Thoracic aorta (tissue), 2 donors: ENCODE data around the gene RSPO3. TPM values are rescaled to one million over a fixed set of nuclear protein-coding genes. Genes with fewer than 3 reads are reported as not detected.

Experiments used
- ATAC-seq: fragments of 150-250 bp; one replicate; pipeline ENCODE4 v1.8.0; 2017; ENCODE audit warnings: low read depth; ENCODE audit not compliant: insufficient number of reproducible peaks, low FRiP score
- DNase-seq: peaks from one replicate; pipeline ENCODE4 v3.0.0-alpha.2; 2020; ENCODE audit warnings: low spot score
- H3K27ac ChIP-seq, 2 donors: fragments of 200-600 bp; sonication (generic); 1 replicate in 1 of 2; 2 replicates in 1 of 2; pipeline ENCODE4 v1.5.1; 2016; ENCODE audit warnings: mild to moderate bottlenecking in 2 of 2, moderate library complexity in 2 of 2
- H3K27me3 ChIP-seq: fragments of 200-600 bp; sonication (generic); replicated peaks from 2 replicates; pipeline ENCODE4 v1.6.0; 2016; ENCODE audit warnings: mild to moderate bottlenecking; ENCODE audit not compliant: insufficient read depth
- H3K36me3 ChIP-seq: fragments of 200-600 bp; sonication (generic); one replicate; pipeline ENCODE4 v1.5.1; 2016
- H3K4me1 ChIP-seq, 2 donors: fragments of 200-600 bp; sonication (generic); 1 replicate in 1 of 2; 2 replicates in 1 of 2; pipeline versions ENCODE4 v1.5.1 to v1.6.0; 2016; ENCODE audit warnings: low read depth in 2 of 2, mild to moderate bottlenecking in 1 of 2; ENCODE audit not compliant: control insufficient read depth in 1 of 2
- H3K4me3 ChIP-seq: fragments of 200-600 bp; sonication (generic); 2 replicates; pipeline ENCODE4 v1.5.1; 2016; ENCODE audit warnings: mild to moderate bottlenecking
- H3K9me3 ChIP-seq: fragments of 200-600 bp; sonication (generic); 2 replicates; pipeline ENCODE4 v1.5.1; 2016
- total RNA-seq, 2 donors: library from RNA; depleted of rRNA; stranded (reverse); fragments of >200 nt; gene quantifications; one replicate each; pipeline versions ENCODE4 v1.1.0 to v1.2.3, GENCODE V29; 2016
- TF ChIP-seq, protein P1 (sequence below): fragments of 200-600 bp; sonication (generic); IDR thresholded peaks from one replicate; pipeline ENCODE4 v1.5.1; 2019; ENCODE audit warnings: antibody characterized with exemption

Gene RSPO3
- total RNA-seq, 2 donors from 2014 or later = 1.1 to 2.3 TPM

- TF ChIP-seq, protein P1, sequence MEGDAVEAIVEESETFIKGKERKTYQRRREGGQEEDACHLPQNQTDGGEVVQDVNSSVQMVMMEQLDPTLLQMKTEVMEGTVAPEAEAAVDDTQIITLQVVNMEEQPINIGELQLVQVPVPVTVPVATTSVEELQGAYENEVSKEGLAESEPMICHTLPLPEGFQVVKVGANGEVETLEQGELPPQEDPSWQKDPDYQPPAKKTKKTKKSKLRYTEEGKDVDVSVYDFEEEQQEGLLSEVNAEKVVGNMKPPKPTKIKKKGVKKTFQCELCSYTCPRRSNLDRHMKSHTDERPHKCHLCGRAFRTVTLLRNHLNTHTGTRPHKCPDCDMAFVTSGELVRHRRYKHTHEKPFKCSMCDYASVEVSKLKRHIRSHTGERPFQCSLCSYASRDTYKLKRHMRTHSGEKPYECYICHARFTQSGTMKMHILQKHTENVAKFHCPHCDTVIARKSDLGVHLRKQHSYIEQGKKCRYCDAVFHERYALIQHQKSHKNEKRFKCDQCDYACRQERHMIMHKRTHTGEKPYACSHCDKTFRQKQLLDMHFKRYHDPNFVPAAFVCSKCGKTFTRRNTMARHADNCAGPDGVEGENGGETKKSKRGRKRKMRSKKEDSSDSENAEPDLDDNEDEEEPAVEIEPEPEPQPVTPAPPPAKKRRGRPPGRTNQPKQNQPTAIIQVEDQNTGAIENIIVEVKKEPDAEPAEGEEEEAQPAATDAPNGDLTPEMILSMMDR = no peak
- H3K36me3 ChIP-seq = no peaks in the 10 kb centered on the region
- H3K27ac ChIP-seq = no peak overlapping the region
- ATAC-seq (no peak), DNase-seq (no peak)
- H3K9me3 ChIP-seq = no peaks in the 10 kb centered on the region
- H3K4me3 ChIP-seq = no peak overlapping the region
- H3K27me3 ChIP-seq = no peaks in the 10 kb centered on the region
- H3K4me1 ChIP-seq = no peaks in the 10 kb centered on the region
Measured at GRCh38 chr6:127164036-127164435, 45.6 kb downstream of the RSPO3 start.

DNA sequence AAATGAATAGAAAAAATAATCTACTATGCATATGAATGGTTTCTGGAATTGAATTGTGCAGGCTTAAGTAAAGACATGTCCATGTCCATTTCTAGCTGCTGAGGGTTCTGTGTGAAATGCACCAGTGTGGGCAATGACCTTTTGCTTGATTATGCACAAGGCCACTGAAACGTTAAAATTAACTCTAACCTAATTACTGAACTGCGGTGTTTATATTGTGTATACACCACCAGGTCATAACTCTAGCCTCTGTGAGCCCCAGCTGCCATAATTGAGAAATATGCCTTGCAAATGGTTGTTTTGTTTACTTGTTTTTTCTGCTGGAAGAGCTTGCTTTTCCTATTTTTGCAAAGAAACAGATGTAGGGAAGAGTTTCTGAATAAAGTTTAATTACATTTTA lies 46.1 kb downstream of the RSPO3 start:
- no peaks in the 10 kb centered on the region for H3K9me3 ChIP-seq
- H3K36me3 ChIP-seq = no peaks in the 10 kb centered on the region
- no peak overlapping the region for H3K27ac ChIP-seq
- TF ChIP-seq, protein P1 = no peak
- H3K4me3 ChIP-seq = no peak overlapping the region
- no peaks in the 10 kb centered on the region for H3K27me3 ChIP-seq
- ATAC-seq (no peak), DNase-seq (no peak)
- H3K4me1 ChIP-seq = no peaks in the 10 kb centered on the region

DNA sequence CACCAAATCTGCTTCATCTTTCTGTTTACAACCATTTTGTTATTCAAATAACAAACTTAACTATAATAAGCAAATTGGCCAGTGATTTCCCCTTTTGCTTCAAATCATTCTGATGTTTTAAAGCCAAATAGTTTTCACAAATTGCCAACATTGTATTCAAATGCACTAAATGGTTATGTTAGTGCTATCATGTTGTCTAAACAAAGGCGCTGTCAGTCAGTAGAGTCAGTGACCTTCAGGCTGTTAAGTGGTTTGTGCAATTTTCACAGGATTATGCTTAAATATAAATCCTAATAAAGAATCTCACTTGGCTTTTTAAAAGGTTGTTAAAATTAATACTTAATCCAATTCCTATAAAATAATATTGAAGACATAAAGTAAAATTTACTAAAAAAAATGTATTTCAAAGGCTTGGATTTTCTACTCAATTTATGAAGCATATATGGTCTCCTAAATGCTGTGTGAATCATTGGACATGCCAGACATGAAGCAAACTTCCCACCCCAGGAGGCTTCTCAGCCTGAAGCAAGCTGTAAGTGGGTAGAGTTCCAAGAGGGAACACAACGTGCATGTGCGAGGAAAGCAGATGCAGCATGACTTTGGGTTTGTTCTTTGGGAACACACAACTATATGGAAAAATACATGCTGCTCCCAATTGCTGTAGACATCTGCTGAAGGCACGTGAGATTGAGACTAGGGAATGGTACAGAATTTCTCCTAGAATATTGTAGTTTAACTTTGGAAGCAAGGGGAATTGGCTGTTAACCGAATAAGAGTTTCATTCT lies 54.9 kb downstream of the RSPO3 start:
- DNase-seq (no peak), ATAC-seq (no peak)
- Histone ChIP-seq H3K27ac (no peak overlapping the region), H3K4me3 (no peak overlapping the region), H3K36me3 (no peaks in the 10 kb centered on the region), H3K9me3 (no peaks in the 10 kb centered on the region), H3K27me3 (no peaks in the 10 kb centered on the region), H3K4me1 (no peaks in the 10 kb centered on the region)
- TF ChIP-seq, protein P1 = no peak

DNA sequence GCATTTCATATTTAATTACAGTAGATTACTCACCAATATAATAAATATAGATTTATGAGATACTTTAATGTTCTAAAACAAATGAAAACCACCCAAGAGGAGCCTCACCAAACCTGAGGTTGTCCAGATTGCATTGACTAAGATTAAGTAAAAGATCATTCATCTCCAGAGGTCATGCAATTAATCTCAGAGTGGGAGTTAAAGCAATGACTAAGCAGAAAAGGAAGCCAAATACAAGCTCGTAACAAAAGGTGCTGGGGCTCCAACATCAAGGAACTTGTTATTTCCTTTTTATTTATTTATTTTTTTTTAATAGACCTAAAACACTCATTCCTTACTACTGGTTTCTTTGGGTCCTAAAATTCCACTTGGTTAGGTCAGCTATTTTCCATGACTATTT lies 57.7 kb downstream of the RSPO3 start:
- H3K4me3 ChIP-seq = no peak overlapping the region
- H3K9me3 ChIP-seq = no peaks in the 10 kb centered on the region
- no peaks in the 10 kb centered on the region for H3K27me3 ChIP-seq
- ATAC-seq (no peak), DNase-seq (no peak)
- no peaks in the 10 kb centered on the region for H3K4me1 ChIP-seq
- no peak overlapping the region for H3K27ac ChIP-seq
- TF ChIP-seq, protein P1 = no peak
- no peaks in the 10 kb centered on the region for H3K36me3 ChIP-seq

DNA sequence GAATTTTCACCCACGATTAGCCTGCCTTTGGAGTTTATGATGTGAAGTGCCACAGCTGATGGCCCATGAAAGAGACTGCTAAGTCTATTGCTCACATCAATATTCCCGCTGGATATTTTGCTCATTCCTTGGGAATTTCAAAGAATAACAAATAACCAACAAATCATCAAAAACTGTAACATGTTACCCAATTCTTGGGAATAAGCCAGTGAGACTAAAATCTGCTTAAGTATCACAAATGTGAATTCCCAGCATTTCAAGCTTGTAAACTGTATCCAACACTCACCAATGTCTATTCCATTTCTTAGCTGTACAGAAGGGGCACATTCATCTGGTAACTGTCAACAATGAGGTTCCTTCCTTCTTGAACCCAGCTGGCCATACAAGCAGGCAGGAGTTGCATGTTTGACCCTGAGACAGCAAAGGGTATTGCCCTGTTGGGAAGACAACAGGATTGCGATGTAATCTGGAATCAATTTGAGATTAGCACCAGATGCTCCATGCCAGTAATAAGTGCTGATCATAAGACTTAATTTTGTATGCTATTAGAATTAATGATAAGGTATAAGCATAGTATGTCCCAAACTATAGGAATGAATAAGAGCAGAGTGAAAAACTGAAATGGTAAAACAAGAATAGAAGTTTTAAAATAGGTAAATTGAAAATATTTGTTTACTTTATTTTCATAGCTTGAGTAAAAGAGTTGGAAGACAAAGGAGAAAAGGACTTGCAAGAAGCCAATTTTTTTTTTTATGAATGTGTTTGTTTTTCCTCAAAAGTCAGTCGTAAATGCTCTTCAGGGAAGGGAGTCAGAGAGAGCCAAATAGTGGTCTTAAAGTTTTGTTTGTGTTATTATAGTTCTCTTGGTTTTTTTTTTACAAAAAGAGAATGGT lies 58.8 kb downstream of the RSPO3 start:
- Histone ChIP-seq H3K36me3 (no peaks in the 10 kb centered on the region), H3K27me3 (no peaks in the 10 kb centered on the region), H3K4me3 (no peak overlapping the region), H3K4me1 (no peaks in the 10 kb centered on the region), H3K27ac (no peak overlapping the region), H3K9me3 (no peaks in the 10 kb centered on the region)
- ATAC-seq (no peak), DNase-seq (no peak)
- TF ChIP-seq, protein P1 = no peak
